Heart left ventricle (tissue), 16 donors: ENCODE data around the gene CD300LB. TPM values are rescaled to one million over a fixed set of nuclear protein-coding genes. Genes with fewer than 3 reads are reported as not detected.

Experiments used
- ATAC-seq, 4 donors: fragments of 200-7000 bp; cut with Tn5 transposase; one replicate each; pipeline ENCODE4 v1.9.1; 2020 to 2022; ENCODE audit warnings: moderate library complexity in 4 of 4, mild to moderate bottlenecking in 3 of 4, moderate number of reproducible peaks in 1 of 4
- DNase-seq, 5 donors: peaks; one replicate each; pipeline ENCODE4 v3.0.0-alpha.2; 2020
- H3K27ac ChIP-seq, 12 donors: fragments of 200-600 bp; sonication (generic) in 4 of 12; one replicate each; pipeline versions ENCODE4 v1.5.0 to v1.8.0; 2016 to 2022; ENCODE audit warnings: mild to moderate bottlenecking in 2 of 12
- H3K27me3 ChIP-seq, 9 donors: fragments of 200-600 bp; sonication (generic) in 2 of 9; one replicate each; pipeline versions ENCODE4 v1.5.1 to v1.8.0; 2016 to 2022; ENCODE audit warnings: mild to moderate bottlenecking in 3 of 9
- H3K36me3 ChIP-seq, 9 donors: fragments of 200-600 bp; sonication (generic) in 2 of 9; one replicate each; pipeline versions ENCODE4 v1.5.0 to v1.8.0; 2018 to 2022; ENCODE audit warnings: mild to moderate bottlenecking in 2 of 9
- H3K4me1 ChIP-seq, 12 donors: fragments of 200-600 bp; sonication (generic) in 4 of 12; one replicate each; pipeline versions ENCODE4 v1.5.0 to v1.8.0; 2016 to 2022; ENCODE audit warnings: mild to moderate bottlenecking in 3 of 12
- H3K4me3 ChIP-seq, 12 donors: fragments of 200-600 bp; sonication (generic) in 4 of 12; one replicate each; pipeline versions ENCODE4 v1.5.0 to v1.8.0; 2017 to 2022; ENCODE audit warnings: mild to moderate bottlenecking in 9 of 12, moderate library complexity in 4 of 12
- H3K9me3 ChIP-seq, 12 donors: fragments of 200-600 bp; sonication (generic) in 4 of 12; one replicate each; pipeline versions ENCODE4 v1.5.0 to v1.8.0; 2016 to 2022; ENCODE audit warnings: mild to moderate bottlenecking in 1 of 12
- POLR2A ChIP-seq, 2 donors: fragments of 450-650 bp; IDR thresholded peaks; one replicate each; pipeline ENCODE4 v1.6.1; 2017; ENCODE audit warnings: antibody characterized with exemption in 2 of 2, mild to moderate bottlenecking in 2 of 2, moderate library complexity in 2 of 2
- WGBS, 4 donors: extraction: QIAGEN DNeasy Blood & Tissue Kit in 2 of 4; methylation state at CpG; one replicate each; pipeline versions ENCODE4 v1.1.5 to v1.1.7; 2013 to 2018; 5-methylcytosine and 5-hydroxymethylcytosine counted together
- intact Hi-C, 10 donors: fragments of 100-400 bp; cut with DNase I; formaldehyde crosslinking; loops; one replicate each; pipeline versions ENCODE4 v1.11.1 to v1.14.2; 2022
- polyA plus RNA-seq, 2 donors: library from polyadenylated mRNA; stranded (reverse); fragments of 200-250 nt; gene quantifications; one replicate each; pipeline ENCODE4 v1.2.3, GENCODE V29; 2013
- total RNA-seq, 9 donors: library from RNA; depleted of rRNA in 2 of 9; stranded (reverse); fragments of >200 nt in 2 of 9; fragmentation: NEBNext Ultra II Directional in 3 of 9; extraction: Animal tissue kit (Norgen Biotek cat#: 25700) in 3 of 9; gene quantifications; one replicate each; pipeline versions ENCODE4 v1.1.0 to v1.2.4, GENCODE V29; 2016 to 2023
- TF ChIP-seq, protein P1 (sequence below), 12 donors: fragments of 200-600 bp; sonication (generic) in 4 of 12; IDR thresholded peaks; one replicate each; pipeline versions ENCODE4 v1.5.0 to v1.8.0; 2018 to 2022; ENCODE audit warnings: antibody characterized with exemption in 12 of 12, mild to moderate bottlenecking in 5 of 12
- donor health status: ischemic (EF 13 %, LVEDD 7.1; RV severe dilation, severe dysfunction).
- donor health status: healthy with polysubstance abuse.
- donor health status: DM: no; HTN: yes; CAD: no.
- donor health status: DM: no; HTN: no; CAD: no.
- donor health status: ischemic (EF 25% LVEDD 6.9; RV normal size, moderate dysfunction).
- donor health status: ischemic (EF 25% LVEDD 5.7; RV mildly dilated, moderate dysfunction).
- donor health status: healthy.
- donor health status: DM: yes; HTN: yes; CAD: no.
- donor health status: ischemic (EF 35%, LVEDD 5.7; RV mildly dilated, moderate dysfunction).
- donor health status: nonischemic (EF 11% LVEDD 7.7; RV severe dilation, severe dysfunction).
- donor health status: DM: yes; HTN: yes; CAD: no.
- donor health status: PGD.
- donor health status: ischemic (EF 29% LVEDD 5.4; RV normal size, mild dysfunction).
- donor health status: nonischemic (EF 23%, LVEDD 6.1; RV moderate dilation, normal function).

The CD300LB gene
- total and polyA plus RNA-seq, 11 donors = 0.14 to 2.3 (median 0.26) TPM; not detected in 4

DNA sequence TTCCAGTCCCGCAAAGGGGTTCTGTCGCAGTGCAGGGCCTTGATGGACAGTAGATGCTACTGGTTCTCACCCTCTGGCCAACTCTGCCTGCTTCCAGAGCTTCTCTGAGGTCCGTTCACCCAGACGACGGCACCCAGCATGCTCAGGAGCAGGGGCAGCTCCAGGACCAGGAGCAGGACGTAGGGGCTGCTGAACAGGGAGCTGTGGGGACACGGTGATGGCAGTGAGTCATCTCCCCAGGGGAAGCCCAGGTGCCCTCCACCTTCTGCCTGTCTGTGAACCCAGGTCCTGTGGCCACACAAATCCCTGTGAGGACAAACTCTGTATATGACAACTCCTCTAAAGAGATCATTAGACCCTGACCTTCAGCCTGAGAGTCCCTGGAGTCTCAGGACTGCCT, 18.1 kb upstream of the CD300LB start:
- DNase-seq (no peak), ATAC-seq (no peak)
- 69 to 89% (median 75%) methylated on average over 6 to 7 of the region's 7 CpGs for WGBS, 4 donors
- Histone ChIP-seq H3K36me3 (no peaks in the 10 kb centered on the region), H3K27me3 (peaks cover 0 to 22% (median 0%) of the 10 kb centered on the region in 9 donors), H3K4me3 (no peak overlapping the region), H3K9me3 (no peaks in the 10 kb centered on the region), H3K4me1 (peaks cover 0 to 7% (median 0%) of the 10 kb centered on the region in 12 donors), H3K27ac (no peak overlapping the region)
- intact Hi-C loops = no loop called here
- TF ChIP-seq, protein P1, sequence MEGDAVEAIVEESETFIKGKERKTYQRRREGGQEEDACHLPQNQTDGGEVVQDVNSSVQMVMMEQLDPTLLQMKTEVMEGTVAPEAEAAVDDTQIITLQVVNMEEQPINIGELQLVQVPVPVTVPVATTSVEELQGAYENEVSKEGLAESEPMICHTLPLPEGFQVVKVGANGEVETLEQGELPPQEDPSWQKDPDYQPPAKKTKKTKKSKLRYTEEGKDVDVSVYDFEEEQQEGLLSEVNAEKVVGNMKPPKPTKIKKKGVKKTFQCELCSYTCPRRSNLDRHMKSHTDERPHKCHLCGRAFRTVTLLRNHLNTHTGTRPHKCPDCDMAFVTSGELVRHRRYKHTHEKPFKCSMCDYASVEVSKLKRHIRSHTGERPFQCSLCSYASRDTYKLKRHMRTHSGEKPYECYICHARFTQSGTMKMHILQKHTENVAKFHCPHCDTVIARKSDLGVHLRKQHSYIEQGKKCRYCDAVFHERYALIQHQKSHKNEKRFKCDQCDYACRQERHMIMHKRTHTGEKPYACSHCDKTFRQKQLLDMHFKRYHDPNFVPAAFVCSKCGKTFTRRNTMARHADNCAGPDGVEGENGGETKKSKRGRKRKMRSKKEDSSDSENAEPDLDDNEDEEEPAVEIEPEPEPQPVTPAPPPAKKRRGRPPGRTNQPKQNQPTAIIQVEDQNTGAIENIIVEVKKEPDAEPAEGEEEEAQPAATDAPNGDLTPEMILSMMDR (IDR thresholded peaks at IDR 0.05) = no peak
- no peak for TF ChIP-seq POLR2A (IDR thresholded peaks at IDR 0.05)

- no peaks in the 10 kb centered on the region for H3K36me3 ChIP-seq
- 58 to 78% (median 75%) methylated on average over 3 of the region's 3 CpGs for WGBS, 4 donors
- no peak for TF ChIP-seq POLR2A (IDR thresholded peaks at IDR 0.05)
- TF ChIP-seq, protein P1 (IDR thresholded peaks at IDR 0.05) = no peak
- DNase-seq (no peak), ATAC-seq (no peak)
- H3K9me3 ChIP-seq = no peaks in the 10 kb centered on the region
- H3K27ac ChIP-seq = no peak overlapping the region
- peaks cover 0 to 22% (median 0%) of the 10 kb centered on the region in 9 donors for H3K27me3 ChIP-seq
- H3K4me1 ChIP-seq = peaks cover 0 to 7% (median 0%) of the 10 kb centered on the region in 12 donors
- H3K4me3 ChIP-seq = no peak overlapping the region
- intact Hi-C loops = no loop called here
Measured at GRCh38 chr17:74547736-74548135, 16.5 kb upstream of the CD300LB start.

- H3K4me1 ChIP-seq = peaks cover 0 to 7% (median 0%) of the 10 kb centered on the region in 12 donors
- H3K27me3 ChIP-seq = peaks cover 0 to 22% (median 0%) of the 10 kb centered on the region in 9 donors
- no peaks in the 10 kb centered on the region for H3K9me3 ChIP-seq
- WGBS, 4 donors = 83 to 91% (median 85%) methylated on average over 6 to 7 of the region's 7 CpGs
- intact Hi-C loops = no loop called here
- DNase-seq (no peak), ATAC-seq (no peak)
- H3K4me3 ChIP-seq = no peak overlapping the region
- no peak overlapping the region for H3K27ac ChIP-seq
- no peak for TF ChIP-seq POLR2A (IDR thresholded peaks at IDR 0.05)
- TF ChIP-seq, protein P1 (IDR thresholded peaks at IDR 0.05) = no peak
- H3K36me3 ChIP-seq = no peaks in the 10 kb centered on the region
Measured at GRCh38 chr17:74547264-74547663, 16.0 kb upstream of the CD300LB start.

DNA sequence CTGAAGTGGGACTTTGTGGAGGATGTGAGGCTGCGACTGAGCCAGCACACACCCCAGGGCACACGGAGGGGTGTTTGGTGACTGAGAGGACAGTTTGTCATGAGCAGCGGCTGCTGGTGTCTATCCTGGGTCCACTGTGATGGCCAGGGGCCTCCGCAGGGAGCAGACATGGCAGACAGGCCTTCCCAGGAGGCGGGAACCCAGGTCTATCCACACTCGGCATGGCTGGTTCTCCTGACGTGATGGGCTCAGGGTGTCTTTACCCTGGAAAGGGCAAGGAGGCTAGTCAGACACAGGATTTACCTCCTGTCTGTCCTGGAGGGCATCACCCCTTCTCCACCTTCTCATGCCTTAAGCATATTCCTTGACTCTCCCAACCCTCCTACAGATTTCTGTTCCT, 15.3 kb upstream of the CD300LB start:
- intact Hi-C loops = no loop called here
- Histone ChIP-seq H3K4me3 (no peak overlapping the region), H3K36me3 (no peaks in the 10 kb centered on the region), H3K4me1 (peaks cover 0 to 7% (median 0%) of the 10 kb centered on the region in 12 donors), H3K27ac (peak overlapping the region in 1 of 12 donors; percentile 85), H3K9me3 (no peaks in the 10 kb centered on the region), H3K27me3 (peaks cover 0 to 22% (median 0%) of the 10 kb centered on the region in 9 donors)
- ATAC-seq = no peak
- TF ChIP-seq, protein P1 (IDR thresholded peaks at IDR 0.05) = no peak
- no peak for TF ChIP-seq POLR2A (IDR thresholded peaks at IDR 0.05)
- DNase-seq = no peak
- WGBS, 4 donors = 81 to 88% (median 86%) methylated on average over 5 to 7 of the region's 7 CpGs
